SK-N-SH (cell line): Measurements from ENCODE around the gene SNAP29. TPM values are rescaled to one million over a fixed set of nuclear protein-coding genes. Genes with fewer than 3 reads are reported as not detected.

ENCODE experiments used
- CTCF ChIA-PET: fragments of 300-600, 350-600 bp; formaldehyde crosslinking; extraction: SDS; loops from one replicate; lab custom pipeline; 2021; lab: Yijun Ruan, JAX
- POLR2A ChIA-PET: fragments of 350-600 bp; sonication (Branson Sonifier 250); formaldehyde crosslinking; extraction: SDS; loops from one replicate; lab custom pipeline; 2020; ENCODE audit warnings: antibody characterized with exemption, inconsistent platforms; lab: Yijun Ruan, JAX
- DNase-seq: peaks from one replicate; pipeline ENCODE4 v3.0.0; 2012
- H2AFZ ChIP-seq: fragments of 200-600 bp; sonication (generic); 2 replicates; pipeline ENCODE4 v1.8.1; 2016; ENCODE audit warnings: antibody characterized with exemption, mild to moderate bottlenecking, low read depth
- H3F3A ChIP-seq: fragments of 200-600 bp; sonication (generic); replicated peaks from 2 replicates; pipeline ENCODE3; 2016; ENCODE audit warnings: antibody characterized with exemption, mild to moderate bottlenecking; ENCODE audit not compliant: insufficient read depth
- H3K27ac ChIP-seq, 2 experiments: fragments of 200-500 bp in 1 of 2; fragments of 200-600 bp in 1 of 2; sonication (Bioruptor generic) in 1 of 2; sonication (generic), shearing (Covaris generic) in 1 of 2; 2 replicates each; pipeline versions ENCODE4 v1.5.1 to v1.6.1; 2014 to 2016; ENCODE audit warnings: low read depth in 2 of 2, inconsistent platforms in 1 of 2, low read length in 1 of 2, mild to moderate bottlenecking in 1 of 2, mixed read lengths in 1 of 2
- H3K27me3 ChIP-seq: fragments of 200-600 bp; sonication (generic), shearing (Covaris generic); 2 replicates; pipeline ENCODE4 v1.6.1; 2016; ENCODE audit warnings: mixed run types; ENCODE audit not compliant: insufficient read depth
- H3K36me3 ChIP-seq, 2 experiments: fragments of 200-500 bp in 1 of 2; fragments of 200-600 bp in 1 of 2; sonication (Bioruptor generic) in 1 of 2; sonication (generic) in 1 of 2; replicated peaks in 1 of 2; 2 replicates each; pipeline versions ENCODE3 to v1.5.1; 2014 to 2016; ENCODE audit warnings: low read length in 1 of 2, mild to moderate bottlenecking in 1 of 2; ENCODE audit not compliant: insufficient read depth in 2 of 2, control insufficient read depth in 1 of 2
- H3K4me1 ChIP-seq, 2 experiments: fragments of 200-500 bp in 1 of 2; fragments of 200-600 bp in 1 of 2; sonication (Bioruptor generic) in 1 of 2; sonication (generic), shearing (Covaris generic) in 1 of 2; 2 replicates each; pipeline versions ENCODE4 v1.5.1 to v1.6.1; 2014 to 2016; ENCODE audit warnings: low read depth in 1 of 2, low read length in 1 of 2, mixed run types in 1 of 2; ENCODE audit not compliant: insufficient read depth in 2 of 2, control insufficient read depth in 1 of 2
- H3K4me2 ChIP-seq: fragments of 200-600 bp; sonication (generic), shearing (Covaris generic); 2 replicates; pipeline ENCODE4 v1.6.1; 2017; ENCODE audit warnings: mixed run types
- H3K4me3 ChIP-seq, 2 experiments: fragments of 200-500 bp in 1 of 2; fragments of 200-600 bp in 1 of 2; sonication (Bioruptor generic) in 1 of 2; sonication (generic), shearing (Covaris generic) in 1 of 2; 2 replicates each; pipeline versions ENCODE4 v1.5.1 to v1.8.1; 2014 to 2016; ENCODE audit warnings: low read depth in 2 of 2, inconsistent platforms in 1 of 2, low read length in 1 of 2, mild to moderate bottlenecking in 1 of 2, mixed read lengths in 1 of 2, moderate library complexity in 1 of 2
- H3K79me2 ChIP-seq: fragments of 200-600 bp; sonication (generic); 2 replicates; pipeline ENCODE4 v1.8.1; 2017; ENCODE audit warnings: mild to moderate bottlenecking; ENCODE audit not compliant: insufficient read depth
- H3K9ac ChIP-seq: fragments of 200-600 bp; sonication (generic); 2 replicates; pipeline ENCODE4 v1.6.1; 2017; ENCODE audit warnings: mixed run types
- H3K9me2 ChIP-seq: fragments of 200-600 bp; sonication (generic); 2 replicates; pipeline ENCODE4 v1.6.1; 2017; ENCODE audit warnings: mixed run types
- H3K9me3 ChIP-seq: fragments of 200-600 bp; sonication (generic); 2 replicates; pipeline ENCODE4 v1.6.1; 2017; ENCODE audit warnings: mixed run types, mild to moderate bottlenecking, moderate library complexity
- H4K20me1 ChIP-seq: fragments of 200-600 bp; sonication (generic); 2 replicates; pipeline ENCODE4 v1.6.1; 2017; ENCODE audit warnings: mild to moderate bottlenecking, mixed run types; ENCODE audit not compliant: insufficient read depth
- CTCF ChIP-seq: fragments of 200-600 bp; sonication (generic); IDR thresholded peaks from 2 replicates; pipeline ENCODE4 v1.6.1; 2017; ENCODE audit warnings: antibody characterized with exemption, mild to moderate bottlenecking, moderate library complexity
- FOSL2 ChIP-seq: IDR thresholded peaks from 2 replicates; pipeline ENCODE4 v1.4.0; 2012; ENCODE audit warnings: low read depth, mild to moderate bottlenecking, moderate library complexity, borderline replicate concordance
- GATA2 ChIP-seq: sonication (generic); formaldehyde crosslinking; IDR thresholded peaks from 2 replicates; pipeline ENCODE4 v1.5.0; 2020; ENCODE audit warnings: mild to moderate bottlenecking, missing genetic modification reagents
- MEF2A ChIP-seq: IDR thresholded peaks from 2 replicates; pipeline ENCODE4 v1.4.0; 2012; ENCODE audit warnings: low read depth, borderline replicate concordance
- SMC3 ChIP-seq: IDR thresholded peaks from 2 replicates; pipeline ENCODE4 v1.6.1; 2012; ENCODE audit warnings: low read depth, low read length, improper control_type of control experiment
- TAF1 ChIP-seq: IDR thresholded peaks from 2 replicates; pipeline ENCODE4 v1.6.1; 2012; ENCODE audit warnings: low read depth, mild to moderate bottlenecking, low read length, moderate library complexity, borderline replicate concordance
- TEAD4 ChIP-seq: IDR thresholded peaks from 2 replicates; pipeline ENCODE4 v1.4.0; 2012; ENCODE audit warnings: mild to moderate bottlenecking, borderline replicate concordance; ENCODE audit not compliant: insufficient read depth
- USF1 ChIP-seq: IDR thresholded peaks from 2 replicates; pipeline ENCODE4 v1.4.0; 2012; ENCODE audit warnings: low read depth, borderline replicate concordance
- USF2 ChIP-seq: fragments of 150-350 bp; IDR thresholded peaks from 2 replicates; pipeline ENCODE4 v1.6.1; 2017; ENCODE audit warnings: antibody characterized with exemption, low read length, low read depth, borderline replicate concordance
- ZBTB33 ChIP-seq: IDR thresholded peaks from 2 replicates; pipeline ENCODE4 v1.4.0; 2012; ENCODE audit warnings: low read depth, borderline replicate concordance
- WGBS: methylation state at CpG from one replicate; pipeline ENCODE4 v1.1.6; 2017; ENCODE audit warnings: low lambda C conversion rate; 5-methylcytosine and 5-hydroxymethylcytosine counted together
- polyA plus RNA-seq, 3 experiments: library from polyadenylated mRNA; depleted of rRNA; stranded (reverse); fragments of >200 nt; gene quantifications; 2 replicates each; pipeline ENCODE4 v1.2.3, GENCODE V29; 2012

The SNAP29 gene
- polyA plus RNA-seq, 1 of the 3 experiments (the other 2 are of a cell fraction) = 37.3 TPM

GRCh38 chr22:20889904-20890540 lies 31.2 kb downstream of the SNAP29 start:
- WGBS = 94% methylated on average over 13 of the region's 13 CpGs
- Histone ChIP-seq H3K9me3 (no peaks in the 10 kb centered on the region), H2AFZ (no peak overlapping the region), H3K4me2 (no peak overlapping the region), H3K4me1 (peaks cover 0 to 31% of the 10 kb centered on the region in 2 experiments; a peak in 1 of 4 replicates), H3K27me3 (no peaks in the 10 kb centered on the region), H3K27ac (peak overlapping the region in 1 of 2 experiments; percentile 25; a peak in 1 of 4 replicates), H3F3A (peaks cover 14% of the 10 kb centered on the region), H3K9me2 (no peaks in the 10 kb centered on the region), H3K36me3 (peaks cover 12 to 16% of the 10 kb centered on the region in 2 experiments), H3K79me2 (no peaks in the 10 kb centered on the region), H3K9ac (no peak overlapping the region), H3K4me3 (no peak overlapping the region), H4K20me1 (no peaks in the 10 kb centered on the region)
- DNase-seq = no peak
- ChIA-PET CTCF (interaction anchor here (1.0 to 4.7 kb wide), 3 partner anchors 27 to 338 kb away, joined by 3 to 20 read pairs (median 4); partner anchors contain the start of gene CRKL), POLR2A (no interaction called here)
- TF ChIP-seq TEAD4 (no peak), TAF1 (no peak), CTCF (no peak), USF2 (no peak), ZBTB33 (no peak), MEF2A (no peak), GATA2 (no peak), FOSL2 (no peak), SMC3 (no peak), USF1 (no peak)
